CD4-positive, alpha-beta T cell (primary cell): Measurements from ENCODE around the gene NPPC. TPM values are rescaled to one million over a fixed set of nuclear protein-coding genes. Genes with fewer than 3 reads are reported as not detected.
"Not testable (repeated sequence)": the region's sequence is repeated elsewhere in the genome, so short reads cannot be mapped to it uniquely, and the experiment has no call there.

Source experiments
- ATAC-seq: fragments of 200-7000 bp; cut with Tn5 transposase; one replicate; pipeline ENCODE4 v1.10.0; 2022; ENCODE audit warnings: mild to moderate bottlenecking; ENCODE audit not compliant: poor library complexity
- CTCF ChIA-PET: fragments of 350-600 bp; sonication (Branson Sonifier 250); formaldehyde crosslinking; loops from one replicate; lab custom pipeline; 2021; ENCODE audit warnings: antibody characterized with exemption, inconsistent platforms; lab: Charles Lee
- POLR2A ChIA-PET: fragments of 350-600 bp; sonication (Branson Sonifier 250); formaldehyde crosslinking; loops from one replicate; lab custom pipeline; 2021; ENCODE audit warnings: antibody characterized with exemption, inconsistent platforms; lab: Charles Lee
- DNase-seq, 14 experiments: peaks; one replicate each; pipeline ENCODE4 v3.0.0-alpha.2; 2013 to 2020; ENCODE audit warnings: mixed read lengths in 2 of 14
- H3K27ac ChIP-seq, 2 donors: one replicate each; pipeline versions ENCODE4 v1.5.1 to v1.7.0; 2013; ENCODE audit warnings: low read length in 2 of 2, low read depth in 1 of 2, mild to moderate bottlenecking in 1 of 2
- H3K27me3 ChIP-seq, 2 experiments: 1 replicate in 1 of 2; 2 replicates in 1 of 2; pipeline versions ENCODE4 v1.6.1 to v1.7.0; 2013; ENCODE audit warnings: low read length in 2 of 2, control low read depth in 1 of 2, mild to moderate bottlenecking in 1 of 2, moderate library complexity in 1 of 2; ENCODE audit not compliant: insufficient read depth in 2 of 2, control insufficient read depth in 1 of 2
- H3K36me3 ChIP-seq: one replicate; pipeline ENCODE4 v1.6.1; 2013; ENCODE audit warnings: low read length, control low read depth; ENCODE audit not compliant: insufficient read depth
- H3K4me1 ChIP-seq: one replicate; pipeline ENCODE4 v1.6.1; 2013; ENCODE audit warnings: low read length, control low read depth; ENCODE audit not compliant: insufficient read depth
- H3K4me3 ChIP-seq: one replicate; pipeline ENCODE4 v1.5.1; 2013; ENCODE audit warnings: mild to moderate bottlenecking, low read length, moderate library complexity
- H3K9me3 ChIP-seq, 2 experiments: 1 replicate in 1 of 2; 2 replicates in 1 of 2; pipeline versions ENCODE4 v1.6.1 to v1.7.0; 2013; ENCODE audit warnings: low read length in 2 of 2, mild to moderate bottlenecking in 2 of 2, control low read depth in 1 of 2, moderate library complexity in 1 of 2; ENCODE audit not compliant: control insufficient read depth in 1 of 2, insufficient read depth in 1 of 2
- H3K27ac Mint-ChIP-seq: one replicate; pipeline ENCODE4 v1.8.0; 2020; ENCODE audit warnings: mixed read lengths
- H3K27me3 Mint-ChIP-seq: one replicate; pipeline ENCODE4 v1.8.0; 2021; ENCODE audit warnings: mixed read lengths
- H3K36me3 Mint-ChIP-seq: one replicate; pipeline ENCODE4 v1.8.0; 2021; ENCODE audit warnings: low read depth, mixed read lengths
- H3K4me1 Mint-ChIP-seq: one replicate; pipeline ENCODE4 v1.8.0; 2021; ENCODE audit warnings: low read depth, mixed read lengths
- H3K4me3 Mint-ChIP-seq: one replicate; pipeline ENCODE4 v1.8.0; 2020; ENCODE audit warnings: mild to moderate bottlenecking, mixed read lengths
- H3K9me3 Mint-ChIP-seq: one replicate; pipeline ENCODE4 v1.8.0; 2020; ENCODE audit warnings: mixed read lengths
- CTCF ChIP-seq: fragments of 200-600 bp; IDR thresholded peaks from one replicate; pipeline ENCODE4 v1.8.0; 2022; ENCODE audit warnings: antibody characterized with exemption, mild to moderate bottlenecking
- intact Hi-C, 2 experiments: fragments of 100-400 bp; cut with DNase I in 1 of 2; cut with micrococcal nuclease in 1 of 2; formaldehyde crosslinking; loops; one replicate each; pipeline versions ENCODE4 v1.15.1 to v1.9.0; 2023 to 2025; cut with DNase I, micrococcal nuclease
- total RNA-seq, 174 experiments: library from RNA in 2 of 174; stranded (reverse) in 2 of 174; gene quantifications; one replicate each; pipeline ENCODE4 v1.2.3 and lab custom pipeline; 2021 to 2026

NPPC gene
- total RNA-seq, 2 experiments from 2014 or later, result 0.34 TPM; not detected in 1

- DNase-seq (no peak), ATAC-seq (no peak)
- Histone ChIP-seq H3K27me3 (peaks cover 19 to 36% of the 10 kb centered on the region in 2 experiments), H3K9me3 (peaks cover 5 to 10% of the 10 kb centered on the region in 2 experiments), H3K27ac (no peak overlapping the region), H3K4me1 (no peaks in the 10 kb centered on the region), H3K4me3 (no peak overlapping the region), H3K36me3 (no peaks in the 10 kb centered on the region)
- Mint-ChIP-seq H3K9me3 (no peaks in the 10 kb centered on the region), H3K4me3 (no peak overlapping the region), H3K27me3 (peaks cover 61% of the 10 kb centered on the region), H3K27ac (no peak overlapping the region), H3K4me1 (no peaks in the 10 kb centered on the region), H3K36me3 (no peaks in the 10 kb centered on the region)
- CTCF ChIA-PET, result no interaction called here
- intact Hi-C loops, result no loop called here
- POLR2A ChIA-PET, result no interaction called here
- no peak for TF ChIP-seq CTCF
These were observed 43.5 kb downstream of the NPPC start for GRCh38 chr2:231882646-231883045.

- H3K4me1 ChIP-seq, H3K4me3 Mint-ChIP-seq, CTCF ChIA-PET, H3K9me3 ChIP-seq, H3K27ac Mint-ChIP-seq, intact Hi-C loops, H3K4me3 ChIP-seq, H3K36me3 Mint-ChIP-seq, H3K9me3 Mint-ChIP-seq, H3K36me3 ChIP-seq, H3K27ac ChIP-seq, DNase-seq, H3K4me1 Mint-ChIP-seq, ATAC-seq, POLR2A ChIA-PET: not testable (repeated sequence)
- peaks cover 52% of the 10 kb centered on the region for H3K27me3 Mint-ChIP-seq
- peaks cover 20 to 24% of the 10 kb centered on the region in 2 experiments for H3K27me3 ChIP-seq
These were observed 45.8 kb downstream of the NPPC start for GRCh38 chr2:231880371-231880770.

GRCh38 chr2:231879216-231879615, 47.0 kb downstream of the NPPC start:
- TF ChIP-seq CTCF, result no peak
- H3K9me3 Mint-ChIP-seq, result no peaks in the 10 kb centered on the region
- H3K9me3 ChIP-seq, result no peaks in the 10 kb centered on the region
- no peaks in the 10 kb centered on the region for H3K36me3 ChIP-seq
- H3K27me3 Mint-ChIP-seq, result peaks cover 53% of the 10 kb centered on the region
- intact Hi-C loops, result no loop called here
- no peak overlapping the region for H3K27ac ChIP-seq
- no peaks in the 10 kb centered on the region for H3K4me1 ChIP-seq
- no peaks in the 10 kb centered on the region for H3K4me1 Mint-ChIP-seq
- no peaks in the 10 kb centered on the region for H3K36me3 Mint-ChIP-seq
- no peak overlapping the region for H3K4me3 ChIP-seq
- no peak overlapping the region for H3K27ac Mint-ChIP-seq
- ChIA-PET POLR2A (no interaction called here), CTCF (no interaction called here)
- H3K4me3 Mint-ChIP-seq, result no peak overlapping the region
- no peak for ATAC-seq
- peaks cover 14 to 20% of the 10 kb centered on the region in 2 experiments for H3K27me3 ChIP-seq
- DNase-seq, result no peak
